Amniotic epithelial cell (primary cell): ENCODE data around the gene DNAH2.

Experiments
- DNase-seq: peaks from one replicate; pipeline ENCODE4 v3.0.0-alpha.2; 2010; ENCODE audit warnings: low read depth

The DNAH2 gene

GRCh38 chr17:7823581-7824001 is 106.0 kb downstream of the DNAH2 start:
- no peak for DNase-seq

- DNase-seq = no peak
Measured at GRCh38 chr17:7824021-7824924, 106.7 kb downstream of the DNAH2 start.

GRCh38 chr17:7825206-7825990 is 107.9 kb downstream of the DNAH2 start:
- DNase-seq = peak; percentile 43

GRCh38 chr17:7830616-7831015 is 113.1 kb downstream of the DNAH2 start:
- DNase-seq = no peak

GRCh38 chr17:7831233-7831632 is 113.7 kb downstream of the DNAH2 start:
- no peak for DNase-seq

GRCh38 chr17:7832431-7832830 is 114.9 kb downstream of the DNAH2 start:
- no peak for DNase-seq

GRCh38 chr17:7833011-7833794 is 115.7 kb downstream of the DNAH2 start:
- DNase-seq = no peak

GRCh38 chr17:7833795-7834541 is 116.4 kb downstream of the DNAH2 start, which contains the start of gene KDM6B:
KDM6B (plus strand) TSS chr17:7834217; CDS start chr17:7845555, 11,338 bp downstream.
- DNase-seq = peak; percentile 89

GRCh38 chr17:7834542-7834956 is 117.0 kb downstream of the DNAH2 start:
- DNase-seq = no peak

- DNase-seq = peak; percentile 98
Measured at GRCh38 chr17:7834957-7835813, 117.6 kb downstream of the DNAH2 start.

GRCh38 chr17:7835814-7836595 is 118.5 kb downstream of the DNAH2 start:
- DNase-seq = peak; percentile 64

- DNase-seq = peak; percentile 97
Measured at GRCh38 chr17:7836596-7837407, 119.3 kb downstream of the DNAH2 start.

GRCh38 chr17:7837408-7838088 is 120.0 kb downstream of the DNAH2 start:
- no peak for DNase-seq

- DNase-seq = peak; percentile 80
Measured at GRCh38 chr17:7838090-7839075, 120.8 kb downstream of the DNAH2 start.

GRCh38 chr17:7839190-7839875 is 121.8 kb downstream of the DNAH2 start:
- DNase-seq = no peak

- peak; percentile 36 for DNase-seq
Measured at GRCh38 chr17:7839876-7840261, 122.3 kb downstream of the DNAH2 start.
